OCI-LY3 (cell line): ENCODE results near the gene BASP1.

Experiments used
- EZH2phosphoT487 ChIP-seq: fragments of 200-600 bp; shearing (Covaris generic); IDR thresholded peaks from 2 replicates; pipeline ENCODE4 v1.6.1; 2018; ENCODE audit warnings: antibody characterized with exemption, mixed run types, low read depth
- TF ChIP-seq, protein P1 (sequence below): fragments of 200-600, 300-600 bp; sonication (generic); IDR thresholded peaks from 2 replicates; pipeline ENCODE4 v1.5.1; 2014; ENCODE audit warnings: antibody characterized with exemption, low read length, low read depth

- TF ChIP-seq, protein P1, sequence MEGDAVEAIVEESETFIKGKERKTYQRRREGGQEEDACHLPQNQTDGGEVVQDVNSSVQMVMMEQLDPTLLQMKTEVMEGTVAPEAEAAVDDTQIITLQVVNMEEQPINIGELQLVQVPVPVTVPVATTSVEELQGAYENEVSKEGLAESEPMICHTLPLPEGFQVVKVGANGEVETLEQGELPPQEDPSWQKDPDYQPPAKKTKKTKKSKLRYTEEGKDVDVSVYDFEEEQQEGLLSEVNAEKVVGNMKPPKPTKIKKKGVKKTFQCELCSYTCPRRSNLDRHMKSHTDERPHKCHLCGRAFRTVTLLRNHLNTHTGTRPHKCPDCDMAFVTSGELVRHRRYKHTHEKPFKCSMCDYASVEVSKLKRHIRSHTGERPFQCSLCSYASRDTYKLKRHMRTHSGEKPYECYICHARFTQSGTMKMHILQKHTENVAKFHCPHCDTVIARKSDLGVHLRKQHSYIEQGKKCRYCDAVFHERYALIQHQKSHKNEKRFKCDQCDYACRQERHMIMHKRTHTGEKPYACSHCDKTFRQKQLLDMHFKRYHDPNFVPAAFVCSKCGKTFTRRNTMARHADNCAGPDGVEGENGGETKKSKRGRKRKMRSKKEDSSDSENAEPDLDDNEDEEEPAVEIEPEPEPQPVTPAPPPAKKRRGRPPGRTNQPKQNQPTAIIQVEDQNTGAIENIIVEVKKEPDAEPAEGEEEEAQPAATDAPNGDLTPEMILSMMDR, result no peak
- no peak for TF ChIP-seq EZH2phosphoT487
Measured at GRCh38 chr5:17243287-17244063, 26.0 kb downstream of the BASP1 start.
